22Rv1 (cell line): ENCODE data around the gene AGAP1.

Source experiments
- ZFX ChIP-seq: fragments of 450-650 bp; IDR thresholded peaks from 2 replicates; pipeline ENCODE4 v1.6.1; 2017; ENCODE audit warnings: antibody characterized with exemption, borderline replicate concordance
- TF ChIP-seq, protein P1 (sequence below): fragments of 450-650 bp; IDR thresholded peaks from 2 replicates; pipeline ENCODE4 v1.5.1; 2017; ENCODE audit warnings: mild to moderate bottlenecking

DNA sequence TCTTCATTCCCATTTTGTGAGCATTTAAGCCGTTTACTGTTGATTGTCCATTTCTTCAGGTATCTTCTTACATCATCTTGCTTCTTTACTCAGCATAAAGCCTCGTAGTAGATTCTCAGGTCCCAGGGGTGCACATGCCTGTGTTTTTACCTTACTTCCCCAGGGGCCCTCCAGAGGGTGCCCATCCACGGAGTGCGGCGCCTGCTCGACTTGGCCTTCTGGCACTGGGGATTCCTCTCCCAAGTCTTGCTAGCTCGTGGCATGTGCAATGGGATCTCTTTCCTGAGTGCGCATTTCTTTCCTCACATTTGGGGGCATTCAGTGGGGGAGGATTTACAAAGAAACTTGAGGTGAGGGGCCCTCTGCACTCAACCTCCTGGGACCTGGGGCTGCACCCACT lies 148.1 kb downstream of the AGAP1 start:
- TF ChIP-seq, protein P1, sequence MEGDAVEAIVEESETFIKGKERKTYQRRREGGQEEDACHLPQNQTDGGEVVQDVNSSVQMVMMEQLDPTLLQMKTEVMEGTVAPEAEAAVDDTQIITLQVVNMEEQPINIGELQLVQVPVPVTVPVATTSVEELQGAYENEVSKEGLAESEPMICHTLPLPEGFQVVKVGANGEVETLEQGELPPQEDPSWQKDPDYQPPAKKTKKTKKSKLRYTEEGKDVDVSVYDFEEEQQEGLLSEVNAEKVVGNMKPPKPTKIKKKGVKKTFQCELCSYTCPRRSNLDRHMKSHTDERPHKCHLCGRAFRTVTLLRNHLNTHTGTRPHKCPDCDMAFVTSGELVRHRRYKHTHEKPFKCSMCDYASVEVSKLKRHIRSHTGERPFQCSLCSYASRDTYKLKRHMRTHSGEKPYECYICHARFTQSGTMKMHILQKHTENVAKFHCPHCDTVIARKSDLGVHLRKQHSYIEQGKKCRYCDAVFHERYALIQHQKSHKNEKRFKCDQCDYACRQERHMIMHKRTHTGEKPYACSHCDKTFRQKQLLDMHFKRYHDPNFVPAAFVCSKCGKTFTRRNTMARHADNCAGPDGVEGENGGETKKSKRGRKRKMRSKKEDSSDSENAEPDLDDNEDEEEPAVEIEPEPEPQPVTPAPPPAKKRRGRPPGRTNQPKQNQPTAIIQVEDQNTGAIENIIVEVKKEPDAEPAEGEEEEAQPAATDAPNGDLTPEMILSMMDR, result no peak
- no peak for TF ChIP-seq ZFX
